Vagina (tissue), 2 donors: ENCODE data around the gene NARS2. TPM values are rescaled to one million over a fixed set of nuclear protein-coding genes. Genes with fewer than 3 reads are reported as not detected.

Source experiments
- DNase-seq, 2 donors: peaks; one replicate each; pipeline ENCODE4 v3.0.0-alpha.2; 2017; ENCODE audit errors: extremely low spot score in 2 of 2
- H3K27ac ChIP-seq: fragments of 200-600 bp; sonication (generic); one replicate; pipeline ENCODE4 v1.5.1; 2019
- H3K27me3 ChIP-seq: fragments of 200-600 bp; sonication (generic); one replicate; pipeline ENCODE4 v1.5.1; 2019
- H3K36me3 ChIP-seq, 2 donors: fragments of 200-600 bp; sonication (generic); one replicate each; pipeline ENCODE4 v1.5.1; 2017 to 2019
- H3K4me1 ChIP-seq: fragments of 200-600 bp; sonication (generic); one replicate; pipeline ENCODE4 v1.5.1; 2019
- H3K4me3 ChIP-seq, 2 donors: fragments of 200-600 bp; sonication (generic); 1 replicate in 1 of 2; 2 replicates in 1 of 2; pipeline ENCODE4 v1.5.1; 2016 to 2019
- H3K9me3 ChIP-seq: fragments of 200-600 bp; sonication (generic); one replicate; pipeline ENCODE4 v1.5.1; 2019
- POLR2A ChIP-seq, 2 donors: fragments of 450-650 bp; IDR thresholded peaks; one replicate each; pipeline ENCODE4 v1.6.1; 2017; ENCODE audit warnings: antibody characterized with exemption in 2 of 2, mild to moderate bottlenecking in 2 of 2, moderate library complexity in 2 of 2
- POLR2AphosphoS5 ChIP-seq, 2 donors: sonication (generic); formaldehyde crosslinking; IDR thresholded peaks; one replicate each; pipeline ENCODE4 v1.9.0; 2017; ENCODE audit warnings: antibody characterized with exemption in 2 of 2, mild to moderate bottlenecking in 2 of 2, low read depth in 1 of 2; ENCODE audit not compliant: insufficient read depth in 1 of 2
- intact Hi-C: fragments of 100-400 bp; cut with DNase I; formaldehyde crosslinking; loops from one replicate; pipeline ENCODE4 v1.15.1; 2023
- total RNA-seq: library from RNA; depleted of rRNA; stranded (reverse); fragments of >200 nt; gene quantifications from one replicate; pipeline ENCODE4 v1.2.3, GENCODE V29; 2016
- TF ChIP-seq, protein P1 (sequence below), 3 experiments: fragments of 450-650 bp in 2 of 3; fragments of 200-600 bp in 1 of 3; sonication (generic) in 1 of 3; IDR thresholded peaks; one replicate each; pipeline ENCODE4 v1.5.1; 2017 to 2019; ENCODE audit warnings: antibody characterized with exemption in 3 of 3, mild to moderate bottlenecking in 2 of 3, moderate library complexity in 2 of 3

The NARS2 gene
- total RNA-seq, 1 donor from 2014 or later: 13.5 TPM

DNA sequence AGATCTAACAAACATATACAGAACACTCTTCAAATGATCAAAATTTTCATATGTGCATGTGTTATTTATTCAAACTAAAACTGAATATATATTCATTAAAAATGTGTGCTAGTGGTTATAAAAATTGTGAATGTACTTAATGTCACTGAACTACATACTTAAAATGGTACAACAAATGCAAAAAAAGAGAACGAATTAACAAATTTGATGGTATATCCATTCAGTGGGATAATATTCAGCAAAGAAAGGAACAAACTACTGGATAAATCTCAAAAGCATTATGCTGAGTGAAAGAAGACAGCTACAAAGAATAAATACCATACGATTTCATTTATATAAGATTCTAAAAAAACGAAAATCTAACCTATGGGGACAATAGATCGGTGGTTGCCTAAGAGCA, 64.1 kb downstream of the NARS2 start:
- no peaks in the 10 kb centered on the region for H3K27me3 ChIP-seq
- intact Hi-C loops: no loop called here
- no peak for DNase-seq
- no peak overlapping the region for H3K27ac ChIP-seq
- TF ChIP-seq, protein P1, sequence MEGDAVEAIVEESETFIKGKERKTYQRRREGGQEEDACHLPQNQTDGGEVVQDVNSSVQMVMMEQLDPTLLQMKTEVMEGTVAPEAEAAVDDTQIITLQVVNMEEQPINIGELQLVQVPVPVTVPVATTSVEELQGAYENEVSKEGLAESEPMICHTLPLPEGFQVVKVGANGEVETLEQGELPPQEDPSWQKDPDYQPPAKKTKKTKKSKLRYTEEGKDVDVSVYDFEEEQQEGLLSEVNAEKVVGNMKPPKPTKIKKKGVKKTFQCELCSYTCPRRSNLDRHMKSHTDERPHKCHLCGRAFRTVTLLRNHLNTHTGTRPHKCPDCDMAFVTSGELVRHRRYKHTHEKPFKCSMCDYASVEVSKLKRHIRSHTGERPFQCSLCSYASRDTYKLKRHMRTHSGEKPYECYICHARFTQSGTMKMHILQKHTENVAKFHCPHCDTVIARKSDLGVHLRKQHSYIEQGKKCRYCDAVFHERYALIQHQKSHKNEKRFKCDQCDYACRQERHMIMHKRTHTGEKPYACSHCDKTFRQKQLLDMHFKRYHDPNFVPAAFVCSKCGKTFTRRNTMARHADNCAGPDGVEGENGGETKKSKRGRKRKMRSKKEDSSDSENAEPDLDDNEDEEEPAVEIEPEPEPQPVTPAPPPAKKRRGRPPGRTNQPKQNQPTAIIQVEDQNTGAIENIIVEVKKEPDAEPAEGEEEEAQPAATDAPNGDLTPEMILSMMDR (IDR thresholded peaks at IDR 0.05): no peak
- TF ChIP-seq POLR2AphosphoS5 (IDR thresholded peaks at IDR 0.05; ENCODE audit: insufficient read depth in 1 of 2, low read depth in 1 of 2): no peak
- no peak for TF ChIP-seq POLR2A (IDR thresholded peaks at IDR 0.05)
- H3K4me1 ChIP-seq: peaks cover 8% of the 10 kb centered on the region
- no peak overlapping the region for H3K4me3 ChIP-seq
- H3K36me3 ChIP-seq: no peaks in the 10 kb centered on the region
- no peaks in the 10 kb centered on the region for H3K9me3 ChIP-seq

- H3K27ac ChIP-seq: no peak overlapping the region
- DNase-seq: no peak
- no peaks in the 10 kb centered on the region for H3K36me3 ChIP-seq
- no peaks in the 10 kb centered on the region for H3K9me3 ChIP-seq
- no peak for TF ChIP-seq POLR2A (IDR thresholded peaks at IDR 0.05)
- TF ChIP-seq, protein P1 (IDR thresholded peaks at IDR 0.05): no peak
- no peak for TF ChIP-seq POLR2AphosphoS5 (IDR thresholded peaks at IDR 0.05; ENCODE audit: insufficient read depth in 1 of 2, low read depth in 1 of 2)
- intact Hi-C loops: no loop called here
- no peaks in the 10 kb centered on the region for H3K27me3 ChIP-seq
- H3K4me3 ChIP-seq: no peak overlapping the region
- peaks cover 8% of the 10 kb centered on the region for H3K4me1 ChIP-seq
Measured at GRCh38 chr11:78510025-78510596, 64.6 kb downstream of the NARS2 start.

DNA sequence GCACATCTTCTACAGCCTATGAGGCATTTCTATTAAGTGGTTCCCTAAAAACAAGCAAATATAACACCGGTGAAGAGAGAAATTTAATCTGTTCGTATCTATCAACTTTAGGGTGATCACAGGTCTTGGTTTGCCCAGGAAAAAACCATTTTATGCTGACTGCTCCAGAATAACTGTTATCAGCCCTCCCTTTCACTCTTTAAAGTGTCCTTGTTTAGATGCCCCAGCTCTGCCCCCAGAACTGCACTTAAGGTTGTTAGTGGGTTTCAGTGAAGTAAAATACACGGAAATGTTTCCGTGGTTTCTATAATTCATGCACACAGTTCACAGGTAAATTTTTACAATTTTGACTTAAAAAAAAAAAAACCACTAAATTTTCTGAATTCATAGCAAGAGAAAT, 70.0 kb downstream of the NARS2 start:
- H3K9me3 ChIP-seq: no peaks in the 10 kb centered on the region
- intact Hi-C loops: no loop called here

GRCh38 chr11:78504181-78504580, 70.5 kb downstream of the NARS2 start:
- no peaks in the 10 kb centered on the region for H3K36me3 ChIP-seq
- no peaks in the 10 kb centered on the region for H3K9me3 ChIP-seq
- no peak overlapping the region for H3K27ac ChIP-seq
- intact Hi-C loops: no loop called here
- TF ChIP-seq, protein P1 (IDR thresholded peaks at IDR 0.05): no peak
- TF ChIP-seq POLR2AphosphoS5 (IDR thresholded peaks at IDR 0.05; ENCODE audit: insufficient read depth in 1 of 2, low read depth in 1 of 2) (no peak), POLR2A (IDR thresholded peaks at IDR 0.05) (no peak)
- no peaks in the 10 kb centered on the region for H3K27me3 ChIP-seq
- peaks cover 8% of the 10 kb centered on the region for H3K4me1 ChIP-seq
- DNase-seq: no peak
- no peak overlapping the region for H3K4me3 ChIP-seq

More for the DNA sequence above, 70.0 kb downstream of the NARS2 start:
- no peak overlapping the region for H3K4me3 ChIP-seq
- TF ChIP-seq, protein P1 (IDR thresholded peaks at IDR 0.05): no peak
- TF ChIP-seq POLR2A (IDR thresholded peaks at IDR 0.05) (no peak), POLR2AphosphoS5 (IDR thresholded peaks at IDR 0.05; ENCODE audit: insufficient read depth in 1 of 2, low read depth in 1 of 2) (no peak)
- no peaks in the 10 kb centered on the region for H3K27me3 ChIP-seq
- no peak overlapping the region for H3K27ac ChIP-seq
- H3K36me3 ChIP-seq: no peaks in the 10 kb centered on the region
- peaks cover 8% of the 10 kb centered on the region for H3K4me1 ChIP-seq
- no peak for DNase-seq

- no peak overlapping the region for H3K4me3 ChIP-seq
- no peak overlapping the region for H3K27ac ChIP-seq
- no peak for TF ChIP-seq POLR2AphosphoS5 (IDR thresholded peaks at IDR 0.05; ENCODE audit: insufficient read depth in 1 of 2, low read depth in 1 of 2)
- no peak for TF ChIP-seq POLR2A (IDR thresholded peaks at IDR 0.05)
- TF ChIP-seq, protein P1 (IDR thresholded peaks at IDR 0.05): no peak
- peaks cover 7% of the 10 kb centered on the region for H3K4me1 ChIP-seq
- DNase-seq: no peak
- no peaks in the 10 kb centered on the region for H3K9me3 ChIP-seq
- H3K27me3 ChIP-seq: no peaks in the 10 kb centered on the region
- intact Hi-C loops: no loop called here
- H3K36me3 ChIP-seq: no peaks in the 10 kb centered on the region
Measured at GRCh38 chr11:78499971-78500370, 74.7 kb downstream of the NARS2 start.
